ENCODE measurements around the gene ASGR2. TPM values are rescaled to one million over a fixed set of nuclear protein-coding genes. Genes with fewer than 3 reads are reported as not detected.

ASGR2 gene
- total and polyA plus RNA-seq, 2 of the 13 experiments (the other 11 are each of a cell fraction or from before 2014, with no cell fraction given): 320 to 754 TPM

GRCh38 chr17:7156342-7156940, 41.8 kb upstream of the ASGR2 start (continued):
- 0 out of 2 replicates have a peak, but pooled peaks have one; percentile 71 for TF ChIP-seq KLF12 (CRISPR knock-in tag; IDR thresholded peaks at IDR 0.05; ENCODE audit: borderline replicate concordance)
- TF ChIP-seq PCBP2 (optimal IDR thresholded peaks at IDR 0.05; ENCODE audit: low read depth, low read length, poor library complexity, severe bottlenecking): no peak
- TF ChIP-seq SNAPC2 (CRISPR knock-in tag; IDR thresholded peaks at IDR 0.05): peak; percentile 92; the same call in 1 of the 2 replicates
- no peak for TF ChIP-seq ZNF713 (CRISPR knock-in tag; IDR thresholded peaks at IDR 0.05)
- no peak for TF ChIP-seq ZNF282 (IDR thresholded peaks at IDR 0.05; ENCODE audit: partially characterized antibody)
- TF ChIP-seq YEATS4 (CRISPR knock-in tag; IDR thresholded peaks at IDR 0.05; ENCODE audit: borderline replicate concordance): peak; percentile 82
- TF ChIP-seq BCL3 (CRISPR knock-in tag; IDR thresholded peaks at IDR 0.05): peak; percentile 86; the same call in 1 of the 2 replicates
- peak; percentile 58 for TF ChIP-seq SP4 (CRISPR knock-in tag; IDR thresholded peaks at IDR 0.05)
- TF ChIP-seq ZNF570 (CRISPR knock-in tag; IDR thresholded peaks at IDR 0.05; ENCODE audit: borderline replicate concordance): peak; percentile 86; the same call in 1 of the 2 replicates
- no peak for TF ChIP-seq GPN1 (CRISPR knock-in tag; IDR thresholded peaks at IDR 0.05; ENCODE audit: borderline replicate concordance)
- peak; percentile 99 for TF ChIP-seq PPARG (CRISPR knock-in tag; conservative IDR thresholded peaks at IDR 0.05)
- TF ChIP-seq TAF15 (IDR thresholded peaks at IDR 0.05; ENCODE audit: low read depth, low read length, poor library complexity, severe bottlenecking): no peak
- TF ChIP-seq ZNF639 (CRISPR knock-in tag; conservative IDR thresholded peaks at IDR 0.05): peak; percentile 82
- no peak for TF ChIP-seq ZNF7 (CRISPR knock-in tag; IDR thresholded peaks at IDR 0.05)
- peak; percentile 96 for TF ChIP-seq ATF5 (CRISPR knock-in tag; IDR thresholded peaks at IDR 0.05; ENCODE audit: low read depth)
- TF ChIP-seq EZH2 (conservative IDR thresholded peaks at IDR 0.05; ENCODE audit: low read depth, low read length): no peak
- peak; percentile 63 for TF ChIP-seq SAFB2 (CRISPR knock-in tag; IDR thresholded peaks at IDR 0.05; ENCODE audit: borderline replicate concordance, low read depth)
- TF ChIP-seq ARNTL (CRISPR knock-in tag; IDR thresholded peaks at IDR 0.05): peak; percentile 95
- TF ChIP-seq ZNF350 (CRISPR knock-in tag; IDR thresholded peaks at IDR 0.05; ENCODE audit: borderline replicate concordance, low read depth): peak; percentile 81
- no peak for TF ChIP-seq ZNF747 (CRISPR knock-in tag; IDR thresholded peaks at IDR 0.05; ENCODE audit: borderline replicate concordance)
- no peak for TF ChIP-seq MAFG (CRISPR knock-in tag; IDR thresholded peaks at IDR 0.05)
- no peak for TF ChIP-seq RFX3 (CRISPR knock-in tag; IDR thresholded peaks at IDR 0.05)
- TF ChIP-seq BRCA1 (CRISPR knock-in tag; IDR thresholded peaks at IDR 0.05): peak; percentile 90; the same call in 1 of the 2 replicates
- peak; percentile 91 for TF ChIP-seq DMAP1 (CRISPR knock-in tag; IDR thresholded peaks at IDR 0.05)
- TF ChIP-seq FUBP1 (CRISPR knock-in tag; IDR thresholded peaks at IDR 0.05; ENCODE audit: borderline replicate concordance): no peak
- no peak for TF ChIP-seq PTBP1 (IDR thresholded peaks at IDR 0.05; ENCODE audit: low read depth, low read length, poor library complexity, severe bottlenecking)
- TF ChIP-seq ZNF850 (CRISPR knock-in tag; conservative IDR thresholded peaks at IDR 0.05): no peak
